AG08396 (cell line): ENCODE data around the gene CLCA2.
"Not testable (repeated sequence)": the region's sequence is repeated elsewhere in the genome, so short reads cannot be mapped to it uniquely, and the experiment has no call there.

ENCODE experiments used
- DNase-seq: peaks from one replicate; pipeline ENCODE4 v3.0.0; 2012; ENCODE audit warnings: low spot score, mixed read lengths

CLCA2 gene

GRCh38 chr1:86472152-86472551, 48.2 kb downstream of the CLCA2 start:
- no peak for DNase-seq

GRCh38 chr1:86472767-86473166, 48.8 kb downstream of the CLCA2 start:
- DNase-seq: no peak

DNA sequence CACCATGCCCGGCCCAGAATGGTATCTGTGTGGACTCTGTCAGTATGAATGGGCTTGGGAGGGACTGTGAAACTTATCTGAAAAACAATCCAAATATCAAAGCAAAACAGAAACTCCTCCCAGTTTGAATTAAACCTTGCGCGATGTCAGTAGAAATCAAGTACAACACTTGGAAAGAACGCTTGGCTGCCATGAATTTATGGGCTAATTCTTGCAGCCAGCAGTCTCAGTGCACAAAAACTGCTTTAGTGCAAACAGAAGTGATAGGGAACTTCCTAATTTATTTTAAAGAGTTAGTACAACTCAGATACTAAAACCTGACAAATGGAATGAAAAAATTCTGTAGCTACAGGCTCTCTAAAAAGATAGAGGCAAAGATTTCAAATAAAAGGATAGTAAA, 53.3 kb downstream of the CLCA2 start:
- DNase-seq: no peak

DNA sequence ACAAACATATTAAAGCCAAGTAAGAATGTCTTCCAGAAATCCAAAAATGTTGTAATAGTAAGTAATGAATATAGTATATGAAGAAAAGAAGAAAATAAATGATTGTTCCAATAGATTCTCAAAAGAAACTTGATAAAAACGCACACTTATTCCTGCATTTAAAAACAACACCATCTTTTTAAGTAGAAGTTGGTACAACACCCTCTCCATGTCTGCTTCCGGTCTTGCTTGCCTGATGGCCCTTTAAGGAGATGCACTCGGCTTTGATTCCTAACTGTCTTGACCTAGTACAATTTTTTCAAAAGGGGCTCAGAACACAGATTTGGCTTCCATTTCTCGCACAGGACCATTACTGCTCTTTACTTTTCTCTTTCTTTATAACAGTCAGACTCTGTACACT, 53.7 kb downstream of the CLCA2 start:
- DNase-seq: no peak

DNA sequence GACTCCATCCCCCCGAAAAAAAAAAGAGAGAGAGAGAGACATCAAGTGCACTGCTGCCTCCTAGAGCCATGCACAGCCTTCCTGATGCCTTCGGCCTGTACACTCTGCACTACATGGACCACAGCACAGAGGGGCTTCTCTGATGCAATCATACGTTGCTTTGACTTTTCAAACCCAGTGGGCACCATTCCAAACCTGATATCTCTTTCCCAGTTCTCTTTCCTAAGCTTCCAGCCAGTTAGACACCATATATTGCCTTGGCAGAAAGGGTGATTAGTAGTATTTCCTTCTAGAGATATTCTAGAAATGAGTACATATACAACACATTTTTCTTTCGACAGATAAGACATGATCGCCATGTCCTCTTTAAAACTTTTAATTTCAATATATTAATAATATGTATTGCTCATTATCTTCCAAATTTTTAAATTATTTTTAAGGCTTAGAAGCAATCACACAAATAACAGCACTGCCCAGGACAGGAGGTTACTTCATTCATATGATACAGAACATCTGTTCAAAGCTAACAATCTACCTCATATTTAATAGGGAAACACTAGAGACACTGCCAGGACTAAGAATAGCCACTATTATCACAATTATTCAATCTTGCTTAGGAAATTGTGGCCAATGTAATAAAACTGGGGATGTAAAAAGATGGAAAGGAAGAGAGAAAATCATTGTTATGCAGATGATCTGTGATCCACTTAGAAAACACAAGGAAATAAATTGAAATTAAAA, 54.6 kb downstream of the CLCA2 start:
- no peak for DNase-seq

DNA sequence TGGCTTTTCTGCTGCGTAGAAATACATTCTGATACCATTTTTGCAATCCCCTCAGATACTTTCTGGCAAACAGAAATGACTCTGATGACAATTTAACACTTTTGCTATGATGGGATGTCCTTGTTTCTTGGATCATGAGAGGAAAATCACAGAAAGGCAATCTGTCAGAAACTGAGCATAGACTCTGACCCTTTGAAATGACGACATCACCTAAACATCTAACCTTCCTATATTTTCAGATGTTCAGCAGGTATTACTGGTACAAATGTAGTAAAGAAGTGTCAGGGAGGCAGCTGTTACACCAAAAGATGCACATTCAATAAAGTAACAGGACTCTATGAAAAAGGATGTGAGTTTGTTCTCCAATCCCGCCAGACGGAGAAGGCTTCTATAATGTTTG, 58.0 kb downstream of the CLCA2 start:
- DNase-seq: no peak

- no peak for DNase-seq
Measured at GRCh38 chr1:86487131-86487810, 63.3 kb downstream of the CLCA2 start.

DNA sequence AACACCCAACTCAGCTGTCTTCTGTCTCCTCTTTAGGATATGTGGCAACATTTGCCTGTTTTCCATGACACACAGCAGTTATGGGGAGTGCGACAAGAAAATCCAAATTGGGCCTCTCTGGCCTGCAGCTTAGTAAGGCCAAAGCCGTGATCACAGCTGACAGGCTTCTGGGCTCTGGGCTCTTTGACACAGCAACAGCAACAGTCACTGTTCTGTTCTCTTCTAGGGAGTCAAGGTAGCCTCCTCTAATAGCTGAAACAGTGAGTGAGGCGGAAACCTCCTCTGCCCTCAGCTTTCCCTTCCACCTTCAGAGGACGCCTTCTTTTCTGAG, 63.8 kb downstream of the CLCA2 start:
- no peak for DNase-seq

GRCh38 chr1:86489242-86489878, 65.4 kb downstream of the CLCA2 start:
- no peak for DNase-seq

DNA sequence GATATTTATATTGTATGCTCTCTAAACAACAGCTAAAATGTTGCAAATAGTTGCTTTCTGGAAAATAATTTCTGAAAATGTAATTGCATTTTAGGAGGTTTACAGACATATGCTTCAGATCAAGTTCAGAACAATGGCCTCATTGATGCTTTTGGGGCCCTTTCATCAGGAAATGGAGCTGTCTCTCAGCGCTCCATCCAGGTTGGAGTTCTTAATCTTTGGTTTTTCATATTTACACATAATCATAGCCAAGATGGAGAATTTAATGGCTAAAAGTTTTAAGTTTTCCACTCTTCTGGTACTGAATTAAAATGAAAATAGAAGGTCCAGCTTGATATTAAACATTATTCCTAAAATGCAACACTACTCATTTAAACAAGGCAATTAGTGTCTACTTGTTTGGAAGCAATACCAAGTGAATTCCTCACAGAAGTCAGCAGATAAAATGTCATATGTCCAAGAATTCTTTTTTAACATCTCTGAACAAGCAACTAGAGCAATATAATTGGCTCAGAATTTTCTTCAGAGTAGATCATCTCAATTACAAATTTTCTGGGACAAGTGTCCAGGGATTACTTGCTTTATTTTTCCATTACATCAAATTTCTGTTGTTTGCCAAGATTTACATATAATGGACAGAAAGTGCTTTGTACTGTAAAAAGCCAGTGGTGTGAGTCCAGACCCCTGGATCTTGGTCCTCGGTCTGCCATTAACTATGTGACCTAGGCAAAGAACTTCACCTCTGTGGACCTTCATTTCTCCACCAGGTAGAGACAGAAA, 67.4 kb downstream of the CLCA2 start:
- no peak for DNase-seq

- no peak for DNase-seq
Measured at GRCh38 chr1:86498281-86498680, 74.3 kb downstream of the CLCA2 start.

DNA sequence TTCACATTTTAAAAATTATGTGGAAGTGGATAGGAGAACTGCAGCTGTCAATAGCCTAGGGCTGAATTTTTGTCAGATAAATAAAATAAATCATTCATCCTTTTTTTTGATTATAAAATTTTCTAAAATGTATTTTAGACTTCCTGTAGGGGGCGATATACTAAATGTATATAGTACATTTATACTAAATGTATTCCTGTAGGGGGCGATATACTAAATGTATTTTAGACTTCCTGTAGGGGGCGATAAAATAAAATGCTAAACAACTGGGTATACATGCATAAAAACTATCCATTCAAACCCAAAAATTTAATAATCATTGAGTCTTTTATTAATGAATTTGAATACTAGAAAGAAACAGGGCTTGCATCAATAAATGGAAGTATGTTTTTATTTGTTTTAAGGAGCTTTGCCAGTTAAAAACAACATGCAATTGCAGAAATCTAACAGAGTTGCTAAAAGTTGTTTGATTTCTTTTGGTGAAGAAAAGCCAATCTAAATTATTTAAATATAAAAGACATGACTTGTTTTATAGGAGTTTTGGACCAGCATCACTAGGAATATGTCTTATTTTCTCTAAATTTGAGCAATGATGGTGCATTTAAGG, 76.1 kb downstream of the CLCA2 start:
- no peak for DNase-seq

- DNase-seq: no peak
Measured at GRCh38 chr1:86500714-86501113, 76.7 kb downstream of the CLCA2 start.

DNA sequence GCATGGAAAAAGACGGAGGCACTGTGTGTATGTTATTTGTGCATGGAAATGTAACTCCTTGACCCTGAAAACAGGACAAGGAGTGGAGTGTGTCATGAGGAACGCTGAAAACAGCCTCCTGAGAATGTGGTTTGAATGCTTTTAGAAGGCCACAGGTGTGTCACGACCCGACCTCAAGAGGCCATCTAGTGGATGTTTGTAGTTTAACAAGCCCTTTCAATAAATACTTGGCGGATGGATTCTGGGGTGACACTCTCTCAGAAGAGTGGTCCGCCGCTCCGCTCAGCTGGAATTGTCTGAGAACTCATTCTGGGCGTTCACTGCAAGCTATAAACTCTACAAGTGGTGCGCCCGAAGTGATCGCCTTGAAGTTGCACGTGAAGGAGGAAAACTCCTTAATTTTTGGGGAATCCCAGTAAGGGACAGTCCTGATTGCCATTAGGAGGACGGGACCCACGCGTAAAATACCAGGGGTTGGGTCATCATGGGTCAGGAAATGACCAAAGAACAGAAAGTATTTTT, 78.2 kb downstream of the CLCA2 start:
- not testable (repeated sequence) for DNase-seq

DNA sequence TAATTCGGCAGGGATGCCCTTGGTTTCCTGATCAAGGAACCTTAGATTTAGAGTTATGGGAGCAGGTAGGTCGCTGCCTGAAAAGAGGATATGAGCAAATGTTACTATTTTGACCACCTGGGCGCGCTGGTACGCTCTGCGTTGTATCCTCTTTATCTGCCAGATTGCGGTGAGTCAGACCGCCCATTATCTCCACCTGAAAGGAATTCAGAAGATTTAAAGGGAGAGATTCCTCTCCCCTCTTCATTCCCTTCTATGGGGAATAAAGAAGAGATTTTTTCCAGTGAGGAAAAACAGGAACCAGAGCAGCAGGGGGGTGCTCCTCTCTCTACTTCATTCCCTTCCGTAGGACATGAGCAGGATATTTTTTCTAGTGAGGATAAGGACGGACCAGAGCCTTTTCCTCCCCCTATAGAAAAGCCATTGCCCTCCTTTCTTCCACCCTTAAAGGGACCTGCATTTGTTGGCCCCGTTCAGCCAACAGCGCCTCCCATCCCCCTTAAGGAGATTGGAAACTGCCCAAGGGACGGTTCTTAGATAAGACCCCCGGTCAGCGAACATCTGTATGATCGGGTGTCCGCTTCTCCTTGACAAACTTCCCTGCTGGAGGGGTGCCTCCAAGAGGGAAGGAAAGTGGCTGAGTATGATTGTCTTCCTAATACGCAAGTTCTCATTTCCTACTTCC, 78.9 kb downstream of the CLCA2 start:
- no peak for DNase-seq

GRCh38 chr1:86503406-86504136, 79.6 kb downstream of the CLCA2 start:
- no peak for DNase-seq

- no peak for DNase-seq
Measured at GRCh38 chr1:86504137-86504479, 80.1 kb downstream of the CLCA2 start.

DNA sequence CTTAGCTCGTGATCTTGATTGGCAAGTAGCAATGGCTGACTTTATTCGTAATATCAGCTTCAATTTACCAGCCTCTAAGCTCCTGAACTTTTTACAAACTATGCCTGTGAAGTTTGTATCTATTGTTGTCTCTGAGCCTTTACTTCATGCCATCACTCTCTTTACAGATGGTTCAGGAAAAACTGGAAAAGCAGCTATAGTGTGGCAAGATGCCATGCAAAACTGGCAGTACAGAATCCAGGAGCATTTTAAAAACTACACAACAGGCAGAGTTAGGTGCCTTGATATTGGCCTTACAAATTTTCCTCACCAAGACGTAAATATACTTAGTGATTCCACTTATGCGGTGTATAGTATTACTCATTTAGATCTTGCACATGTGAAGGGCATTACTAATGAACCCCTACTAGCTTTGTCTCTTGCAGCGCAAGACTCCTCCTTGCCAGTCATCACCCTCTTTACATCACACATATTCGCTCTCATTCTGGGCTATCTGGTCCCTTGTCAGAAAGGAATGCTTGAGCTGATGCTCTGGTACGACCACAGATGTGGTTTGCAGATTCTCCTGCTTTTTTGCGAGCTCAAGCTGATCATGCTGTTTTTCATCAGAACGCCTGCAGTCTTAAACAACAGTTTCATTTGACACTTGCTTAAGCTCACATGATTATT, 81.1 kb downstream of the CLCA2 start:
- no peak for DNase-seq

DNA sequence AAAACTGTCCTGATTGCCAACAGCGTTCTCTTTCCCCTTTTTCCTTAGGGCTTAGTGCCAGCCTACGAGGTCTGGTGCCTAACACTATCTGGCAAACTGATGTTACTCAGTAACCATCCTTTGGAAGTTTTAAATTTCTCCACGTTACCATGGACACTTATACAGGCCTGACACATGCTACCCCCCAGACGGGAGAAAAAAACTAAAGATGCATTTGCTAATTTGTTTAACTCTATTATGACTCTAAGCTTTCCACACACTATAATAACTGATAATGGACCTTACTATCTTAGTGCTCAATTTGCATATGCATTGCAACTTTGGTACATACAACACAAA, 81.6 kb downstream of the CLCA2 start:
- no peak for DNase-seq
